SU-DHL-6 (cell line): ENCODE measurements around the gene LPAR5.

Source experiments
- EZH2phosphoT487 ChIP-seq: fragments of 200-600 bp; sonication (generic), shearing (Covaris generic); conservative IDR thresholded peaks from 2 replicates; pipeline ENCODE4 v1.6.1; 2018; ENCODE audit warnings: mild to moderate bottlenecking, antibody characterized with exemption, low read length, moderate library complexity, mixed read lengths
- TF ChIP-seq, protein P1 (sequence below): fragments of 200-600 bp; sonication (generic); IDR thresholded peaks from one replicate; pipeline ENCODE4 v1.5.1; 2017; ENCODE audit warnings: antibody characterized with exemption, mild to moderate bottlenecking, low read length, moderate library complexity; ENCODE audit not compliant: insufficient read depth, poor library complexity, severe bottlenecking

DNA sequence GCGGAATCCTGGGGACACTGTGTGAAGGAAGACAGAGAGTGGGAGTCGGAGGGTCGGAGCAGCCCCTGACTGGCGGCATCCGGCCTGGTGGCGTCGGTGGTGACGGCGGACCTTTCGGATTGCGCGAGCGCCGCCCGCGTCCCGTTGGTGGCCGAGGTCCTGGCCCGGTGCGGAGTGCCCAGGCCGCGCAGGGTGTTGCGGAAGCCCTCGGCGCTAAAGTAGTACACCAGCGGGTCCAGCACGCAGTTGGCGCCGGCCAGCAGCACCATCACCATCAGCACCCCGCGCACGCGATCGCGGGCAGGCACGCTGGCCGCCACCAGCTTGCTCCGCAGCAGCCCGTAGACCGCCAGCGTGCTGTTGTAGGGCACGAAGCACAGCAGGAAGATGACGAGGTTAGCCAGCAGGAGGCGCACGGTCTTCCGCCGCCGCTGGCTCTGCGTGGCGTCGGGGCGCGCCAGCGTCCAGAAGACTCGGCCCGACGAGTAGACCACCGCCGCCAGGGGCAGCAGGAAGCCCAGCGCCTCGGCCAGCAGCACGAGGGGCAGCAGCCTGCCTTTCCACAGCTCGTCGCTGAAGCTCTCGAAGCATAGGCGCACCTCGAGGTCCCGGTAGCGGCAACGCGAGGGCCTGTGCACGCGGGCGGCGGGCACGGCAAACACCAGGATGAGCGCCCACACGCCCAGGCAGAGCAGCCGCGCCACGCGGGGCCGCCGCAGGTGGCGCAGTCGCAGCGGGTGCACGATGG is 15.4 kb downstream of the LPAR5 start:
- TF ChIP-seq, protein P1, sequence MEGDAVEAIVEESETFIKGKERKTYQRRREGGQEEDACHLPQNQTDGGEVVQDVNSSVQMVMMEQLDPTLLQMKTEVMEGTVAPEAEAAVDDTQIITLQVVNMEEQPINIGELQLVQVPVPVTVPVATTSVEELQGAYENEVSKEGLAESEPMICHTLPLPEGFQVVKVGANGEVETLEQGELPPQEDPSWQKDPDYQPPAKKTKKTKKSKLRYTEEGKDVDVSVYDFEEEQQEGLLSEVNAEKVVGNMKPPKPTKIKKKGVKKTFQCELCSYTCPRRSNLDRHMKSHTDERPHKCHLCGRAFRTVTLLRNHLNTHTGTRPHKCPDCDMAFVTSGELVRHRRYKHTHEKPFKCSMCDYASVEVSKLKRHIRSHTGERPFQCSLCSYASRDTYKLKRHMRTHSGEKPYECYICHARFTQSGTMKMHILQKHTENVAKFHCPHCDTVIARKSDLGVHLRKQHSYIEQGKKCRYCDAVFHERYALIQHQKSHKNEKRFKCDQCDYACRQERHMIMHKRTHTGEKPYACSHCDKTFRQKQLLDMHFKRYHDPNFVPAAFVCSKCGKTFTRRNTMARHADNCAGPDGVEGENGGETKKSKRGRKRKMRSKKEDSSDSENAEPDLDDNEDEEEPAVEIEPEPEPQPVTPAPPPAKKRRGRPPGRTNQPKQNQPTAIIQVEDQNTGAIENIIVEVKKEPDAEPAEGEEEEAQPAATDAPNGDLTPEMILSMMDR = no peak
- TF ChIP-seq EZH2phosphoT487 = no peak
